NB4 (cell line): ENCODE measurements around the gene DYNLRB2.

Source experiments
- MYC ChIP-seq: IDR thresholded peaks from 2 replicates; pipeline ENCODE4 v1.6.1; 2011; ENCODE audit warnings: low read depth, low read length
- TF ChIP-seq, protein P1 (sequence below): IDR thresholded peaks from one replicate; pipeline ENCODE4 v1.5.1; 2012; ENCODE audit warnings: low read depth, low read length

DNA sequence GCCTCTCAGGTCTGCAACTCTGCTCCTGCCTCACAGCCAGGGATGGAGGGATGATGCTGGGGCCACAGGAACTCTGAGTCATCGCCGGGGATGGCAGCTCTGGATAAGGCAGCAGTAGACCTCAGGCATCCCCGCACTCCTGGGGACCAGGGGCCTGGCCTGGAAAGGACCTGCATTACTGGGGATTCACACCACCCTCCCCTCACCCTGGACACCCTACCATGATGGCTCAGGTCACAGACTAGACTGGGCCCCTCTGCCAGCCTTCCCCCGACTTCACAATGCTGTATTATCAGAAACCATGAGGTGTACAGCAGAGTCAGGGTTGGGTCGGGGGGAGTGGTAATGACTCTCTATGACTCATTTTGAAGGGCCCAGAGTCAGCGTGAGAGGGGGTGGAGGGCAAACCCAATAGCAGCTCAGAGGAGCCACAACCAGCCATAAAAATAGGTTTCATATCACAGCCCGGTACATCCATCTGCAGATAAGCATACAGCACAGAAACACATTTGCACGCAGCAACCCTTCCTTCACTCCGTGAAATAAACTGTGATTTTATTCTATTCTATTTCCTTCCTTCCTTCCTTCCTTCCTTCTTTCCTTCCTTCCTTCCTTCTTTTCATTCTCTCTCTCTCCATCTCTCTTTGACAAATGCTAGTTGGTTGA lies 28.8 kb downstream of the DYNLRB2 start:
- no peak for TF ChIP-seq MYC
- TF ChIP-seq, protein P1, sequence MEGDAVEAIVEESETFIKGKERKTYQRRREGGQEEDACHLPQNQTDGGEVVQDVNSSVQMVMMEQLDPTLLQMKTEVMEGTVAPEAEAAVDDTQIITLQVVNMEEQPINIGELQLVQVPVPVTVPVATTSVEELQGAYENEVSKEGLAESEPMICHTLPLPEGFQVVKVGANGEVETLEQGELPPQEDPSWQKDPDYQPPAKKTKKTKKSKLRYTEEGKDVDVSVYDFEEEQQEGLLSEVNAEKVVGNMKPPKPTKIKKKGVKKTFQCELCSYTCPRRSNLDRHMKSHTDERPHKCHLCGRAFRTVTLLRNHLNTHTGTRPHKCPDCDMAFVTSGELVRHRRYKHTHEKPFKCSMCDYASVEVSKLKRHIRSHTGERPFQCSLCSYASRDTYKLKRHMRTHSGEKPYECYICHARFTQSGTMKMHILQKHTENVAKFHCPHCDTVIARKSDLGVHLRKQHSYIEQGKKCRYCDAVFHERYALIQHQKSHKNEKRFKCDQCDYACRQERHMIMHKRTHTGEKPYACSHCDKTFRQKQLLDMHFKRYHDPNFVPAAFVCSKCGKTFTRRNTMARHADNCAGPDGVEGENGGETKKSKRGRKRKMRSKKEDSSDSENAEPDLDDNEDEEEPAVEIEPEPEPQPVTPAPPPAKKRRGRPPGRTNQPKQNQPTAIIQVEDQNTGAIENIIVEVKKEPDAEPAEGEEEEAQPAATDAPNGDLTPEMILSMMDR = no peak
